WTC11 (cell line): ENCODE data around the gene RFTN1.

Experiments
- AFF4 ChIP-seq: sonication (generic); formaldehyde crosslinking; IDR thresholded peaks from 2 replicates; pipeline ENCODE4 v1.8.1; 2023; ENCODE audit warnings: mild to moderate bottlenecking, missing genetic modification reagents, borderline replicate concordance
- CREM ChIP-seq: sonication (generic); formaldehyde crosslinking; IDR thresholded peaks from 2 replicates; pipeline ENCODE4 v1.8.1; 2022; ENCODE audit warnings: mild to moderate bottlenecking, missing genetic modification reagents, moderate library complexity
- CTCF ChIP-seq: fragments of 200-600 bp; IDR thresholded peaks from 2 replicates; pipeline ENCODE4 v1.8.0; 2022; ENCODE audit warnings: antibody characterized with exemption
- E2F4 ChIP-seq: sonication (generic); formaldehyde crosslinking; IDR thresholded peaks from 2 replicates; pipeline ENCODE4 v1.8.1; 2022; ENCODE audit warnings: low read depth, mild to moderate bottlenecking, moderate library complexity, missing genetic modification reagents, borderline replicate concordance
- ETV6 ChIP-seq: sonication (generic); formaldehyde crosslinking; IDR thresholded peaks from 2 replicates; pipeline ENCODE4 v1.8.1; 2022; ENCODE audit warnings: mild to moderate bottlenecking, missing genetic modification reagents
- FOXP4 ChIP-seq: sonication (generic); formaldehyde crosslinking; IDR thresholded peaks from 2 replicates; pipeline ENCODE4 v1.8.0; 2022; ENCODE audit warnings: mild to moderate bottlenecking, missing genetic modification reagents
- JUN ChIP-seq: sonication (generic); formaldehyde crosslinking; IDR thresholded peaks from 2 replicates; pipeline ENCODE4 v1.8.0; 2023; ENCODE audit warnings: mild to moderate bottlenecking, missing genetic modification reagents
- MAX ChIP-seq: sonication (generic); formaldehyde crosslinking; IDR thresholded peaks from 2 replicates; pipeline ENCODE4 v1.8.0; 2022; ENCODE audit warnings: mild to moderate bottlenecking, missing genetic modification reagents
- NFATC4 ChIP-seq: fragments of 250-450 bp; sonication (Bioruptor Pico); IDR thresholded peaks from 2 replicates; pipeline ENCODE4 v1.9.0; 2021; ENCODE audit warnings: mild to moderate bottlenecking
- PRDM15 ChIP-seq: sonication (generic); formaldehyde crosslinking; IDR thresholded peaks from 2 replicates; pipeline ENCODE4 v1.8.0; 2022; ENCODE audit warnings: missing genetic modification reagents
- PREB ChIP-seq: sonication (generic); formaldehyde crosslinking; IDR thresholded peaks from 2 replicates; pipeline ENCODE4 v1.8.1; 2022; ENCODE audit warnings: mild to moderate bottlenecking, missing genetic modification reagents, moderate library complexity, borderline replicate concordance
- TCF7 ChIP-seq: sonication (generic); formaldehyde crosslinking; IDR thresholded peaks from 2 replicates; pipeline ENCODE4 v1.8.0; 2022; ENCODE audit warnings: mild to moderate bottlenecking, low read depth, missing genetic modification reagents, moderate library complexity
- TEAD4 ChIP-seq: sonication (generic); formaldehyde crosslinking; IDR thresholded peaks from 2 replicates; pipeline ENCODE4 v1.8.0; 2022; ENCODE audit warnings: mild to moderate bottlenecking, missing genetic modification reagents

GRCh38 chr3:16298891-16299290 lies 214.6 kb downstream of the RFTN1 start:
- TF ChIP-seq CTCF (no peak), MAX (CRISPR knock-in tag) (no peak), E2F4 (CRISPR knock-in tag) (no peak), CREM (CRISPR knock-in tag) (no peak), NFATC4 (CRISPR knock-in tag) (no peak), AFF4 (CRISPR knock-in tag) (no peak), JUN (CRISPR knock-in tag) (no peak), ETV6 (CRISPR knock-in tag) (no peak), PRDM15 (no peak), TCF7 (CRISPR knock-in tag) (no peak), TEAD4 (CRISPR knock-in tag) (no peak), FOXP4 (no peak), PREB (CRISPR knock-in tag) (no peak)
